ENCODE results near the gene SSU72. TPM values are rescaled to one million over a fixed set of nuclear protein-coding genes. Genes with fewer than 3 reads are reported as not detected.
A peak's percentile ranks its signal among the peaks of the same experiment; 100 is the strongest.
"Not testable (repeated sequence)": the region's sequence is repeated elsewhere in the genome, so short reads cannot be mapped to it uniquely, and the experiment has no call there.

The SSU72 gene
- polyA plus RNA-seq, 1 experiment, result 101 TPM

DNA sequence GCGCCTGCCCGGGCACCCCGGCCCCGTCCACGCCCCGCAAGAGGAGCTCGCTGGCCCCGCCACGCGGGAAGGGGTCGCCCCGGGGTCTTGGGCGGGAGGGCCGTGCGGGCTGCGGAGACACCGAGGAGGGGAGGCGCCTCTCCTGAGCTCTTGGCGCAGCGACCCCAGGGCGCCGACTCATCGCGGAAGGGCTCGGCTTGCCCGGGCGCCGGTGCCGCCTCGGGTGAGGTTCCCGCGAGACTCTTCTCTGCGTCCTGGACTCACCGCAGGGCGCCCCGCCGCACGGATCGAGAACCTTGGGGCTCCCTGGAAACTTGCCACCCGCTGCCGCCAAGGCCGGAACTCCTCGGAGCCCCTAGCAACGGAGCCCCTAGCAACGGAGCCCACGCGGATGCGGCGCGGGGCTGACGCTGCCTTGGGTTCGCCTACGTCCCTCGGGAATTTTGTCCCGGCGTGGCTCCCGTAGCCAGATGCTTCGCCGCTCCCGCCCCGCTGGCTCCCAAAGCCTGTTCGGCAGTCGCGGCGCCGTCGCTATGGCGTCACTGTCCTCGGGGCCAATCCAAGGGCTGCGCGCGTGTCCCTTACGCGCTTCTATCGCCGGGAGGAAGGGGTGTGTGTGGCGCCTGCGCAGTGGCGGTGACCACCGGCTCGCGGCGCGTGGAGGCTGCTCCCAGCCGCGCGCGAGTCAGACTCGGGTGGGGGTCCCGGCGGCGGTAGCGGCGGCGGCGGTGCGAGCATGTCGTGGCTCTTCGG lies 63.0 kb downstream of the SSU72 start, which contains the start of gene ATAD3A:
Gene ATAD3A, plus strand, starts transcription at position 630 of the 753 bp plus-strand sequence. Its CDS starts 107 bp downstream, at position 737.
- peaks cover 4% of the 10 kb centered on the region for H3K36me3 ChIP-seq (ENCODE audit: control insufficient read depth, insufficient read depth, low read length)
- no peaks in the 10 kb centered on the region for H3K27me3 ChIP-seq (ENCODE audit: control insufficient read depth, insufficient read depth, low read length)
- POLR2A ChIA-PET, result interaction anchor here (1.0 kb wide), 1 partner anchor 18 kb away, joined by 3 read pairs; no protein-coding TSS in a partner anchor
- TF ChIP-seq, protein P1, sequence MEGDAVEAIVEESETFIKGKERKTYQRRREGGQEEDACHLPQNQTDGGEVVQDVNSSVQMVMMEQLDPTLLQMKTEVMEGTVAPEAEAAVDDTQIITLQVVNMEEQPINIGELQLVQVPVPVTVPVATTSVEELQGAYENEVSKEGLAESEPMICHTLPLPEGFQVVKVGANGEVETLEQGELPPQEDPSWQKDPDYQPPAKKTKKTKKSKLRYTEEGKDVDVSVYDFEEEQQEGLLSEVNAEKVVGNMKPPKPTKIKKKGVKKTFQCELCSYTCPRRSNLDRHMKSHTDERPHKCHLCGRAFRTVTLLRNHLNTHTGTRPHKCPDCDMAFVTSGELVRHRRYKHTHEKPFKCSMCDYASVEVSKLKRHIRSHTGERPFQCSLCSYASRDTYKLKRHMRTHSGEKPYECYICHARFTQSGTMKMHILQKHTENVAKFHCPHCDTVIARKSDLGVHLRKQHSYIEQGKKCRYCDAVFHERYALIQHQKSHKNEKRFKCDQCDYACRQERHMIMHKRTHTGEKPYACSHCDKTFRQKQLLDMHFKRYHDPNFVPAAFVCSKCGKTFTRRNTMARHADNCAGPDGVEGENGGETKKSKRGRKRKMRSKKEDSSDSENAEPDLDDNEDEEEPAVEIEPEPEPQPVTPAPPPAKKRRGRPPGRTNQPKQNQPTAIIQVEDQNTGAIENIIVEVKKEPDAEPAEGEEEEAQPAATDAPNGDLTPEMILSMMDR (IDR thresholded peaks at IDR 0.05; ENCODE audit: insufficient read depth, low read depth, low read length), result no peak
- CTCF ChIA-PET, result no interaction called here
- peak within 1 kb of the TSS; percentile 72 for H3K4me3 ChIP-seq (ENCODE audit: low read depth, low read length)
- DNase-seq (ENCODE audit: low read depth), result peak; percentile 83

DNA sequence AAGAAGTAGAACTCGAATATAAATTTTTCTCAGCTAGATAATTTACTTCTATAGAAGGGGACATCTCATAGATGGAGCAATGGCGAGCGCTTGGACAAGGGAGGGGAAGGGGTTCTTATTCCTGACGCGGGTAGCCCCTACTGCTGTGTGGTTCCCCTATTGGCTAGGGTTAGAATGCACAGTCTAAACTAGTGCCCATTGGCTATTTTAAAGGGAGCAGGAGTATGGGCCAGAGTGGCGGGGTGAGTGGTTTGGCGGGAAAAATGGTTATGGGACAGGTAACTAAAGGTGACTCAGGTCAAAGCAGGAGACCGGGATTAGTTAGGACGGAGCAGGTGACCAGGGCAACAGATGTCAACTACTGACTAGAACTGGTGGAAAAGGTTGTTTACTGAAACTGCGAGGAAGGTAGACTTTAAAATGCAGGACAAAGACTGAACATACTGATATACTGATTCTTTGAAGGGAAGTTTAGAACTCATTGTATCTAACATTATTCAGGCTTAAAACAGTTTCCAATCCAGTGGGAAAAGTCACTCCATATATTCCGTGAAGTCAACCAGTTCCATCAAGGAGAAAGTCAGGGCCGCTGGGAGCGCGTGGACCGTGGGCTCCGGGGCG lies 63.6 kb downstream of the SSU72 start:
- Histone ChIP-seq H3K27me3 (ENCODE audit: control insufficient read depth, insufficient read depth, low read length) (no peaks in the 10 kb centered on the region), H3K36me3 (ENCODE audit: control insufficient read depth, insufficient read depth, low read length) (peaks cover 1% of the 10 kb centered on the region; the same call in 1 of the 2 replicates), H3K4me3 (ENCODE audit: low read depth, low read length) (peak overlapping the region; percentile 72)
- POLR2A ChIA-PET, result interaction anchor here (1.0 kb wide), 1 partner anchor 18 kb away, joined by 3 read pairs; no protein-coding TSS in a partner anchor
- CTCF ChIA-PET, result no interaction called here
- DNase-seq (ENCODE audit: low read depth), result no peak
- TF ChIP-seq, protein P1 (IDR thresholded peaks at IDR 0.05; ENCODE audit: insufficient read depth, low read depth, low read length), result no peak

DNA sequence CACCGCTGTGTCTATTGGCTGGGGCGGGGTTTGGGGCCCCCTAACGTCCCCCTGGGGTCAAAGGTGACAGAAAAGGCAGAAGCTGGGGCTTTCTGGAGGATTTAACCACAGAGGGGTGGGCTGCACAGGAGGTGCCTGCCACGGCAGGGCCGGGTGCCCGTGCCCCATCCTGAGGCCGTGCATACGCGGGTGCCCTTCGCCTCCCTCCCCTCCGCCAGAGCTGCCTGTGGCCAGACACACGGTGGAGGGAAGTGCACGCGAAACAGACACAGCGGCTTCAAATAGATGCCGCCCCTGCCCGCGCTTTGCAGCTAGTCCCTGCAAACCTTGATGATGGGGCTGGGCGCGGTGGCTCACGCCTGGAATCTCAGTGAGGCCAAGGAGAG lies 65.2 kb downstream of the SSU72 start:
- DNase-seq (ENCODE audit: low read depth); POLR2A ChIA-PET; H3K36me3 ChIP-seq (ENCODE audit: control insufficient read depth, insufficient read depth, low read length); CTCF ChIA-PET; H3K4me3 ChIP-seq (ENCODE audit: low read depth, low read length); H3K27me3 ChIP-seq (ENCODE audit: control insufficient read depth, insufficient read depth, low read length): not testable (repeated sequence)

DNA sequence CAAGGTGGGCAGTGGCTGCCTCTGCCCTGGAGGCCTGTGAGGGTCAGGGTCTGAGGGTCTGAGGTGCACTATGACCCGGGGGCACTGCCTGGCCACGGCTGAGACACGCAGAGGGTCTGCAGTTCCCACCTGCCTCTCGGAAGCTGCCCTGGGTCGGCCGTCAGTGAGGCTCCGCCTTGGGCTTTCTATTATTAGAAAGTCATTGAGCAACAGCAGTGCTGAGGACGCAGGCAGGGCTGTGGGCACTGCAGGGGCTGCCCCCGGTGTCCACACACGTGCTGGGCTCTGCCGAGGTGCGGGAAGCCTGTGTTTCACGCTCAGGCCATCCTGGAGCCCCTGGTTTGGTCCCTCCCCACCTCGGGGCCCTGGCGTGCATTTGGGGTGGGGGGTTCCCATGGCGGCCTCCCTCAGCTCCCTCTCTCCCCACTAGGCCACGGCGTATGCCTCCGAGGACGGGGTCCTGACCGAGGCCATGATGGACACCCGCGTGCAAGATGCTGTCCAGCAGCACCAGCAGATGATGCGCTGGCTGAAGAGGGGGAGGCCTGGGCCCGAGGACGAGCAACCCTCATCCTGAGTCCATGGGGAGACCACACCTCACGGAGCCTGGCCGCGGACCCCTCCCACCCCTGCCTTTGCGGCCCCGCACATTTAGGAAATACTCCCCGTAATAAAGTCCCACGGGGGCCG lies 65.7 kb downstream of the SSU72 start:
- H3K36me3 ChIP-seq (ENCODE audit: control insufficient read depth, insufficient read depth, low read length); H3K4me3 ChIP-seq (ENCODE audit: low read depth, low read length); CTCF ChIA-PET; POLR2A ChIA-PET; DNase-seq (ENCODE audit: low read depth); H3K27me3 ChIP-seq (ENCODE audit: control insufficient read depth, insufficient read depth, low read length): not testable (repeated sequence)

DNA sequence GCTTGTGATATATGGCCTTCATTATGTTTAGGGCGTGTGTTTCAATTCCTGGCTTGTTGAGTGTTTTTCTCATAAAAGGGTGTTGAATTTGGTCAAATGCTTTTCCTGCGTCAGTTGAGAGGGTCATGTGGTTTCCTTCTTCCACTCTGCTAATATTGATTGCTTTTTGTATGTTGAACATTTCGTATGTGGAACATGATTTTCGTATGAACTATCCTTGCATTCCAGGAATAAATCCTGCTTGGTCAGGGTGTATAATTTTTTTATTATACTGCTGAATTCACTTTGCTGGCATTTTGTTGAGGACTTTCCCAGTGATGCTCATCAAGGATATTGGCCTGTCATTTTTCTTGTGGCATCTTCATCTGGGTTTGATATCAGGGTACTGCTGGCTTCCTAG lies 67.4 kb downstream of the SSU72 start:
- Histone ChIP-seq H3K36me3 (ENCODE audit: control insufficient read depth, insufficient read depth, low read length) (no peaks in the 10 kb centered on the region), H3K4me3 (ENCODE audit: low read depth, low read length) (no peak overlapping the region), H3K27me3 (ENCODE audit: control insufficient read depth, insufficient read depth, low read length) (no peaks in the 10 kb centered on the region)
- TF ChIP-seq, protein P1 (IDR thresholded peaks at IDR 0.05; ENCODE audit: insufficient read depth, low read depth, low read length), result no peak
- ChIA-PET POLR2A (no interaction called here), CTCF (no interaction called here)
- no peak for DNase-seq (ENCODE audit: low read depth)

DNA sequence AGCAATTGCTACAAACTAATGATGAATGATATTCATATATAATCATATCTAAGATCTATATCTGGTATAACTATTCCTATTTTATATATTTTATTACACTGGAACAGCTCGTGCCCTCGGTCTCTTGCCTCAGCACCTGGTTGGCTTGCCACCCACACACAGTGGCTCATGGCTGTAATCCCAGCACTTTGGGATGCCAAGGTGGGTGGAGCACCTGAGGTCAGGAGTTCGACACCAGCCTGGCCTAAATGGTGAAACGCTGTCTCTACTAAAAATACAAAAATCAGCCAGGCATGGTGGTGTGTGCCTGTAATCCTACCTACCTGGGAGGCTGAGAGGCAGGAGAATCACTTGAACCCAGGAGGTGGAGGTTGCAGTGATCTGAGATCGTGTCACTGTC lies 68.9 kb downstream of the SSU72 start:
- CTCF ChIA-PET, result interaction anchor here (0.6 to 1.4 kb wide), 8 partner anchors 13 to 385 kb away, joined by 3 to 4 read pairs (median 4); partner anchors contain the start of gene AURKAIP1
- H3K27me3 ChIP-seq (ENCODE audit: control insufficient read depth, insufficient read depth, low read length); H3K4me3 ChIP-seq (ENCODE audit: low read depth, low read length); DNase-seq (ENCODE audit: low read depth); POLR2A ChIA-PET; H3K36me3 ChIP-seq (ENCODE audit: control insufficient read depth, insufficient read depth, low read length): not testable (repeated sequence)

DNA sequence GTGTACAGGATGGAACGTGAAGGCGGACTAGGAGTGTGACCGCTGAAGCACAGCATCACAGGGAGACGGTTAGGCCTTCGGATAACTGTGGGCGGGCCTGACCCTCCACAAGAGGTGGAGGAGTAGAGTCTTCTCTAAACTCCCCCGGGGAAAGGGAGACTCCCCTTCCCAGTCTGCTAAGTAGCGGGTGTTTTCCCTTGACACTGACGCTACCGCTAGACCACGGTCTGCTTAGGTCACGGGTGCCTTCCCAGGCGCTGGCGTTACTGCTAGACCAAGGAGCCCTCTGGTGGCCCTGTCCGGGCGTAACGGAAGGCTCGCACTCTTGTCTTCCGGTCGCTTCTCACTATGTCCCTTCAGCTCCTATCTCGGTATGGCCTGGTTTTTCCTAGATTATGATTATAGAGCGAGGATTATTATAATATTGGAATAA lies 69.3 kb downstream of the SSU72 start:
- CTCF ChIA-PET, result interaction anchor here (0.6 to 1.7 kb wide), 12 partner anchors 13 to 384 kb away, joined by 3 to 4 read pairs (median 4); partner anchors contain the start of genes AURKAIP1 and CCNL2
- H3K27me3 ChIP-seq (ENCODE audit: control insufficient read depth, insufficient read depth, low read length); POLR2A ChIA-PET; H3K36me3 ChIP-seq (ENCODE audit: control insufficient read depth, insufficient read depth, low read length); H3K4me3 ChIP-seq (ENCODE audit: low read depth, low read length); DNase-seq (ENCODE audit: low read depth): not testable (repeated sequence)
